A172 (cell line): ENCODE data around the gene SFMBT2. TPM values are rescaled to one million over a fixed set of nuclear protein-coding genes. Genes with fewer than 3 reads are reported as not detected.

ENCODE experiments used
- DNase-seq: peaks from one replicate; pipeline ENCODE4 v3.0.0-alpha.2; 2015; ENCODE audit warnings: low spot score
- total RNA-seq: library from RNA; depleted of rRNA; stranded (reverse); fragments of >200 nt; shearing (Covaris generic); gene quantifications from 2 replicates; pipeline ENCODE4 v1.2.3, GENCODE V29; 2014; rRNA removed

The SFMBT2 gene
- total RNA-seq: 0.57 and 0.96 TPM in 2 replicates

GRCh38 chr10:7410862-7411670 is at the start of gene SFMBT2:
Gene SFMBT2, minus strand, starts transcription at chr10:7411034. Its CDS starts 29,136 bp downstream, at chr10:7381898.
- peak; percentile 22 for DNase-seq

- no peak for DNase-seq
Measured at GRCh38 chr10:7460006-7460405, 49.2 kb upstream of the SFMBT2 start.

- DNase-seq: no peak
Measured at GRCh38 chr10:7458556-7458955, 47.7 kb upstream of the SFMBT2 start.

- DNase-seq: no peak
Measured at GRCh38 chr10:7457478-7458316, 46.9 kb upstream of the SFMBT2 start.

- no peak for DNase-seq
Measured at GRCh38 chr10:7449063-7449695, 38.3 kb upstream of the SFMBT2 start.

- DNase-seq: no peak
Measured at GRCh38 chr10:7445474-7446185, 34.8 kb upstream of the SFMBT2 start.

- no peak for DNase-seq
Measured at GRCh38 chr10:7444551-7445121, 33.8 kb upstream of the SFMBT2 start.

GRCh38 chr10:7443036-7443435 is 32.2 kb upstream of the SFMBT2 start:
- DNase-seq: no peak

GRCh38 chr10:7441403-7442147 is 30.7 kb upstream of the SFMBT2 start:
- DNase-seq: no peak

GRCh38 chr10:7439696-7440095 is 28.9 kb upstream of the SFMBT2 start:
- no peak for DNase-seq

- DNase-seq: no peak
Measured at GRCh38 chr10:7438196-7438986, 27.6 kb upstream of the SFMBT2 start.

GRCh38 chr10:7436490-7437100 is 25.8 kb upstream of the SFMBT2 start:
- DNase-seq: peak; percentile 16

- DNase-seq: no peak
Measured at GRCh38 chr10:7435674-7436073, 24.8 kb upstream of the SFMBT2 start.

- no peak for DNase-seq
Measured at GRCh38 chr10:7434378-7434777, 23.5 kb upstream of the SFMBT2 start.

- DNase-seq: no peak
Measured at GRCh38 chr10:7433861-7434260, 23.0 kb upstream of the SFMBT2 start.

GRCh38 chr10:7432884-7433726 is 22.3 kb upstream of the SFMBT2 start:
- DNase-seq: no peak

GRCh38 chr10:7428673-7429350 is 18.0 kb upstream of the SFMBT2 start:
- DNase-seq: no peak

GRCh38 chr10:7426349-7426748 is 15.5 kb upstream of the SFMBT2 start:
- DNase-seq: no peak
